Activated T-helper 17 cell treated with anti-CD3 and anti-CD28 coated beads, Interleukin-2, amount 50 U/mL, for 72 hours (primary cell): Measurements from ENCODE around the gene CLEC17A. TPM values are rescaled to one million over a fixed set of nuclear protein-coding genes. Genes with fewer than 3 reads are reported as not detected.
"Not testable (repeated sequence)": the region's sequence is repeated elsewhere in the genome, so short reads cannot be mapped to it uniquely, and the experiment has no call there.

Experiments
- ATAC-seq: fragments of 150-1000 bp; cut with Tn5 transposase; replicated peaks from 2 replicates; pipeline ENCODE4 v1.10.0; 2021; ENCODE audit warnings: mild to moderate bottlenecking, moderate library complexity
- H3K27ac Mint-ChIP-seq: one replicate; pipeline ENCODE4 v1.8.0; 2022; ENCODE audit warnings: mixed read lengths
- H3K27me3 Mint-ChIP-seq: one replicate; pipeline ENCODE4 v1.8.0; 2022; ENCODE audit warnings: mixed read lengths
- H3K36me3 Mint-ChIP-seq: one replicate; pipeline ENCODE4 v1.8.0; 2022; ENCODE audit warnings: low read depth, mild to moderate bottlenecking, mixed read lengths
- H3K4me1 Mint-ChIP-seq: one replicate; pipeline ENCODE4 v1.8.0; 2022; ENCODE audit warnings: mixed read lengths
- H3K4me3 Mint-ChIP-seq: one replicate; pipeline ENCODE4 v1.8.0; 2022; ENCODE audit warnings: mild to moderate bottlenecking, mixed read lengths
- H3K9me3 Mint-ChIP-seq: one replicate; pipeline ENCODE4 v1.8.0; 2022; ENCODE audit warnings: mixed read lengths
- total RNA-seq, 2 donors: library from RNA; stranded (reverse); gene quantifications; one replicate each; pipeline ENCODE4 v1.2.3, GENCODE V29; 2022

Gene CLEC17A
- total RNA-seq, 2 donors from 2014 or later: 0.78 to 2.0 TPM

DNA sequence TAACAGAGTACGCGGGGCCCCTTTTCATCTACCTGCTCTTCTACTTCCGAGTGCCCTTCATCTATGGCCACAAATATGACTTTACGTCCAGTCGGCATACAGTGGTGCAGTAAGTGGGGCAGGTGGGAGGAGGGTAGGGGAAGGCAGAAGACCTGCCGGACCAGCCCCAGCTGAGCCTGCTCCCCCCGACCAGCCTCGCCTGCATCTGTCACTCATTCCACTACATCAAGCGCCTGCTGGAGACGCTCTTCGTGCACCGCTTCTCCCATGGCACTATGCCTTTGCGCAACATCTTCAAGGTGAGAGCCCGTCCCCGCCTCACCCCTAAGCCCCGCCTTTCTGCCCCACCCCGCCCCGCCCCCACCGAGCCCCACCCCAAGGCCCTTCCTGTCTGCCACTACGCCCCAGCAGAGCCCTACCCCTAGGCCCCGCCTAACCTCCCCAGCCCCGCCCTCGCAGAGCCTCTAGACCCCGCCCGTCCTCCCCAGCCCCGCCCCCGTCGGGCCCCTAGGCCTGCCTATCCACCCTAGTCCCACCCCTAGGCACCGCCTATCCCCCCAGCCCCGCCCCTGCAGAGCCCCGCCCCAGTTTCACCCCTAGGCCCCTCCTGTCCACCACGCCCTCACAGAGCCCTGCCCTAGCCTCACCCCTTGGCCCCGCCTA, 18.8 kb upstream of the CLEC17A start:
- H3K4me1 Mint-ChIP-seq: peaks cover 5% of the 10 kb centered on the region
- H3K36me3 Mint-ChIP-seq: peaks cover 33% of the 10 kb centered on the region
- peak overlapping the region; percentile 65 for H3K27ac Mint-ChIP-seq
- H3K9me3 Mint-ChIP-seq: no peaks in the 10 kb centered on the region
- no peaks in the 10 kb centered on the region for H3K27me3 Mint-ChIP-seq
- no peak overlapping the region for H3K4me3 Mint-ChIP-seq
- peak; percentile 83 for ATAC-seq

DNA sequence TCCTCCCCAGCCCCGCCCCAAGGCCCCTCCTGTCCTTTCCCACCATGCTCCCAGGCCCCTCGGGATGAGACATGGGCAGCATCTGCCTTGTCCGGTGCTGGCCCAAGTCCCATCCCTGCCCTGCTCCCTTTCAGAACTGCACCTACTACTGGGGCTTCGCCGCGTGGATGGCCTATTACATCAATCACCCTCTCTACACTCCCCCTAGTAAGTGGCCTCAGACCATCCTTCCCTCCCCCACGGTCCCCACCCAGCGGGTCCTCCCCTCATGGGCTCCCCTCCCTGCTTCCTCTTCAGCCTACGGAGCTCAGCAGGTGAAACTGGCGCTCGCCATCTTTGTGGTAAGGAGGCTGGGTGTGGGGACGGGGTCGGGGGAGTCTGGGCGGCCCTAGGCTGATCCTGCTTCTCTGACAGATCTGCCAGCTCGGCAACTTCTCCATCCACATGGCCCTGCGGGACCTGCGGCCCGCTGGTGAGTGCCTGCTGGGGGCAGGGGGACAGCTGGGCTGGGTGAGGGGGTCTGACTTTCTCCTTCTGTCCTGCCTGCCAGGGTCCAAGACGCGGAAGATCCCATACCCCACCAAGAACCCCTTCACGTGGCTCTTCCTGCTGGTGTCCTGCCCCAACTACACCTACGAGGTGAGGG, 18.1 kb upstream of the CLEC17A start:
- not testable (repeated sequence) for H3K27ac Mint-ChIP-seq, H3K9me3 Mint-ChIP-seq, H3K4me3 Mint-ChIP-seq, H3K27me3 Mint-ChIP-seq
- peak; percentile 4 for ATAC-seq
- Mint-ChIP-seq H3K4me1 (peaks cover 11% of the 10 kb centered on the region), H3K36me3 (peaks cover 33% of the 10 kb centered on the region)

DNA sequence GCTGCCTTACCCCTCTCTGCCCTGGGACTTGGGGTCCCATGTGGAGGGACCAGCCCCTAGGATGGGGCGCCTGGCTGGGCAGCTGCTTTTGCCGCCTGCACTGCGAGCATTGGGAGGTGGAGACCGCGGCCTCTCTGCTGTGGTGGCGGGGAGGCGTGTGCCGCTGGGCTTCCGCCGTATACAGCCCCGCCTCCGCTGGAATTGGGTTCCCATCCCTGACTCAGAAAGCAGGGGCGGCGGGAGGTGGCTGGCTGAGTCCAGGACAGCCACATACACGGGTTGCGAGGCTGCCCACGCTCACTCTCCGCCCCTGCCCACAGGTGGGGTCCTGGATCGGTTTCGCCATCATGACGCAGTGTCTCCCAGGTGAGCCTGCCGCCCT, 17.6 kb upstream of the CLEC17A start:
- Mint-ChIP-seq H3K4me3 (no peak overlapping the region), H3K36me3 (peaks cover 33% of the 10 kb centered on the region), H3K27me3 (no peaks in the 10 kb centered on the region), H3K9me3 (no peaks in the 10 kb centered on the region), H3K27ac (no peak overlapping the region), H3K4me1 (peaks cover 11% of the 10 kb centered on the region)
- no peak for ATAC-seq

DNA sequence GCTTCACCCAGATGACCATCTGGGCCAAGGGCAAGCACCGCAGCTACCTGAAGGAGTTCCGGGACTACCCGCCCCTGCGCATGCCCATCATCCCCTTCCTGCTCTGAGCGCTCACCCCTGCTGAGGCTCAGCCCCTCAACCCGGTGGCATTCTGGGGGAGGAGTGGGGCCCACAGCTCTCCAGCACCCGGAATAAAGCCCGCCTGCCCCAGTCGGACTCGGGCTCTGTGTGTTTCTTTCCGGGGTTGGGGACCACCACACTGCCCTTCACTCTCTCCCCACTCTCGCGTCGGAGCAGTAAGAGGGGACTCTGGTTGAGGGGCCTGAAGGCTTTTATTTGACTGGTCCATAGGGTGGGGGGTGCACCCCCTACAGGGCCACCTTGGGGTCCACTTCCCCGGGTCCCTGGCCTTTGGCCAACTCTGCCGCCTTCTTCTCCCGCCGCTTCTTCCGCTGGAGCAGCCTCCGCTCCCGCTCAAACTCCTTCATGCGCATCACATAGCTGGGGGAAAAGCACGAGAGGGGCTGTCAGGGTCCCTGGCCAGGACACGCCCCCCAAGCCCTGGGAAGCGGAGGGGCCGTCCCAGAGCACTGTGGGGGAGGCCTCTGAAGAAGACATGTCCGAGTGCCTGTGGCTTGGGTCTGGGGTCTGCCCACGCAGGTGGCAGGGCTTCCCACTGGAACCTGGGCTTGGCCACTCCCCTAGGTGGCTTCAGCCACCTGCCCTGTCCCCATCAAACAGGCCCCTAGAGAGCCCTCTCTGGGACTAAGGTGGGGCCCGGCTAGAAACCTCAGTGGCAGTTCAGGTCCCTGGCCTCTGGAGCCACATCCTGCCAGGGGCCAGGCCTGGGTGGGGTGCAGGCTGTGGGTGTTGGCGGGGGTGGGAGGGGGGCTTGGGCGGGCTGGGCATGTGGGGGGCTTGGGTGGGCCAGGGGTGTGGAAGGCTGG, 16.8 kb upstream of the CLEC17A start:
- no peak overlapping the region for H3K4me3 Mint-ChIP-seq
- no peaks in the 10 kb centered on the region for H3K9me3 Mint-ChIP-seq
- H3K27me3 Mint-ChIP-seq: no peaks in the 10 kb centered on the region
- H3K36me3 Mint-ChIP-seq: peaks cover 33% of the 10 kb centered on the region
- no peak for ATAC-seq
- H3K4me1 Mint-ChIP-seq: peaks cover 11% of the 10 kb centered on the region
- H3K27ac Mint-ChIP-seq: no peak overlapping the region

DNA sequence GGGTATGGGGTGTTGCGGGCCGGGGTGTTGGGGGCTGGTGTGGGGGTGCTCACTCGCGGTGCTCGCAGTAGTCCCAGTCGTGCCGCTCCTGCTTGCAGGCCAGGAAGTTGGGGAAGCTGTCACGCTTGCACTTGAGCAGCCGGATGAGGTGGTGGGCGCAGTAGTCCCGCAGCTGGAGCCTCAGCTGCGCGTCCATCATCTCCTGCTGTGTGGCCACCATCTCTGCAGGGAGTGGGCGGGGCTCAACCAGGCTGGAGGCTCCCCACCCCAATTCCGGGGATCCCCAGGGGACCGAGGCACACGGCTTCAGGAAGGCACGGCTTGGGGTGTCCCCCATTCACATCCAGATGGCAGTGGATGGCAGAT, 16.2 kb upstream of the CLEC17A start:
- Mint-ChIP-seq H3K4me1 (peaks cover 11% of the 10 kb centered on the region), H3K36me3 (peaks cover 37% of the 10 kb centered on the region), H3K27ac (no peak overlapping the region), H3K4me3 (no peak overlapping the region), H3K9me3 (no peaks in the 10 kb centered on the region), H3K27me3 (no peaks in the 10 kb centered on the region)
- no peak for ATAC-seq

DNA sequence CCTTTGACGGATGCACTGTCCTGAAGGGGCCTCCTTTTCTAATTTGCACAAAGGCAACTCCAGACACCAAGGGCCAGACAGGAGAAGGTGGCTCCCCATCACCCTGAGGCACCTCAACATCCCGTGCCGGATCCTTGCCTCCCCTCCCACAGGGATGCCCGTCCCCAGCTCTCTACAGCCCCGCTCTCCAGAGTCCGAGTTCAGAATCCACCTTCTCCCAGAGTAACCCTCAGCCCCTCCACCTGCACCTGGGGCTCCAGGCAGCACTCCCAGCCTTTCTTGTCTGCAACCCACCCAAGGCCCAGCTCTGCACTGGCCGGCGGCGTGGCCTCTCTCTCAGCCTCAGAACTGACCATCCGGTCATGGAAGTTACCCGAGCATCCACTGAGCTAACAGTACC, 15.8 kb upstream of the CLEC17A start:
- no peaks in the 10 kb centered on the region for H3K27me3 Mint-ChIP-seq
- ATAC-seq: no peak
- H3K4me3 Mint-ChIP-seq: no peak overlapping the region
- peak overlapping the region; percentile 13 for H3K27ac Mint-ChIP-seq
- peaks cover 11% of the 10 kb centered on the region for H3K4me1 Mint-ChIP-seq
- H3K9me3 Mint-ChIP-seq: no peaks in the 10 kb centered on the region
- H3K36me3 Mint-ChIP-seq: peaks cover 39% of the 10 kb centered on the region

DNA sequence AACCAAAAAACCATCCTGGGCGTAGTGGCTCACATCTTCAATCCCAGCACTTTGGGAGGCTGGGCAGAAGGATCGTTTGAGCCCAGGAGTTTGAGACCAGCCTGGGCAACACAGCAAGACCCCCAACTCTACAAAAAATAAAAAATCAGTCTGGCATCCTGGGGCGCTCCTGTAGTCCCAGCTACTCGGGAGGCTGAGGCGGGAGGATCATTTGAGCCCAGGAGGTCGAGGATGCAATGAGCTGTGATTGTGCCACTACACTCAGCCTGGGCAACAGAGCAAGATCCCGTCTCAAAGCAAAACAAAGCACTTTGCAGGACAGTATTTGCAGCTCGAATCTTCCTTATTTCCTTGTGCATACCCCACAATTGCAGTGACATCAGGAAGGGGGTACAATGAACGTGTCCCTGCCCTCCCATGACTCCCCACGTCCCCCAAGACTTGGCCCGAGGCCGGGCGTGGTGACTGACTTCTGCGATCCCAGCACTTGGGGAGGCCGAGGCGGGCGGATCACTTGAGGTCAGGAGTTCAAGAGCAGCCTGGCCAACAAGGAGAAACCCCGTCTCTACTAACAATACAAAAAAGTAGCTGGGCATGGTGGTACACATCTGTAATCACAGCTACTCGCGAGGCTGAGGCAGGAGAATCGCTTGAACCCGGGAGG, 11.9 kb upstream of the CLEC17A start:
- Mint-ChIP-seq H3K36me3 (peaks cover 29% of the 10 kb centered on the region), H3K9me3 (no peaks in the 10 kb centered on the region), H3K27me3 (no peaks in the 10 kb centered on the region), H3K4me1 (peaks cover 17% of the 10 kb centered on the region), H3K27ac (peak overlapping the region; percentile 91), H3K4me3 (peak overlapping the region; percentile 94)
- ATAC-seq: no peak

DNA sequence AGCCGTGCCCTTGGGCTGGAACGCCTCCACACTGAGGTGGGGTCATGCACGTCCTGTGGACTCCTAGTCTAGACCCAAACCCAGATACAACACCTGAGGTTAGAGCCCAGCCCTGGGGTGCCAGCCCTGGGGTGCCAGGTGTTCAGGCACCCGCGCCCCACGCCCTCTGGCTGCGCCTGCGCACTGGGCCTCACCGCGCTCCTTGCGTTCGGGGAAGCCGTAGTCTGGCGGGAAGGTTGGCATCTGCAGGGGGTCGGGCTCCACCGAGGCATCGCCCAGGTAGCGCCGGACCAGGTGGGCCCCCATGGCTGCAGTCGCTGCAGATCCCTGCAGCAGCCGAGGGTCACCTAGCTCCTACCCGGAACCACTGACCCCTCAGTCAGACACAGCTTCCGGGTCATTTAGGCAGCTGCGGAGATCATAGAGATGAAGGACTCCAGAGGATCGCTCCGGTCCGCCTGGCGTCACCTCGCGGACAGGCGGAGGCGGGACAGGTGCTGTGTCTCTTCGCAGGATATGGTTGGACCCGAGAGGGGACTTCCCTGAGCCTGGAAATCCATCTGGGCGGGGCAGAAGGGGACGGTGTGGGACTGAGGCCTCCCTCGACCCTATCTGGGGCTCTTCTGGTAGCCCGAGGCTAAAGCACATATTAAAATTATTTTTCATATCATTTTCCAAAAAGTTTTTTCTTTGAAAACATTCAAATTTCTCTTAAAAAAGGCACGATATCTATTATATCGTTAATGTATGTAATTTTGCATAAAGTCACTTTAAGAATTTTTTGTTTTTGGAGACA, 11.0 kb upstream of the CLEC17A start, which contains the start of gene NDUFB7:
NDUFB7 (minus strand) TSS at position 372 of the 796 bp plus-strand sequence; CDS start at position 306, 66 bp downstream.
- Mint-ChIP-seq H3K27ac (peak within 1 kb of the TSS; percentile 91), H3K4me1 (peaks cover 17% of the 10 kb centered on the region), H3K9me3 (no peaks in the 10 kb centered on the region), H3K4me3 (peak within 1 kb of the TSS; percentile 94), H3K36me3 (peaks cover 26% of the 10 kb centered on the region), H3K27me3 (no peaks in the 10 kb centered on the region)
- ATAC-seq: peak; percentile 96

DNA sequence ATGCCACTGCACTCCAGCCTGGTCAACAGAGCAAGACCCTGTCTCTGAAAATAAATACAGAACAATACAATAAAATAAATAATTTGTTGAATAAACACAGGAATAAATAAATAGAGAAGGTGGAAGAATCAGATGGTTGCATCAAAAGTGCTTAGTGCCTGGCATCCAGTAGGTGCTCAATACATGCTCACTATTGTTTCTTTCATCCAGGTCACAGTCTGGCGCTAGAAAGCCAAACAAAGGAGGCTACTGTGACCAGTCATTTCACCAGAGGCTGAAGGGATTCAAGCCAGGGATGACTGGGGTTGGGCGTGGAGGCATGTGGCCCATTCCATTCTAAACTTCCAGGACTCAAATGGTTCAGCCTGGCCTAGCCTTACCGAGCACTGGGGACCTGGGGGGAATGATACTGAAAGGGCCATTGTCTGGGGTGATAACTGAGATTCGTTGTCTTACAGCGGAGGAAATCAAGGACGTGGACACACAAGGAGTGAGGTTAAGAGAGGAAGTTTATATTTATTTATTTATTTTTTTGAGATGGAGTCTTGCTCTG, 7.4 kb upstream of the CLEC17A start:
- ATAC-seq: no peak
- no peaks in the 10 kb centered on the region for H3K9me3 Mint-ChIP-seq
- H3K36me3 Mint-ChIP-seq: peaks cover 6% of the 10 kb centered on the region
- no peak overlapping the region for H3K4me3 Mint-ChIP-seq
- peaks cover 14% of the 10 kb centered on the region for H3K4me1 Mint-ChIP-seq
- no peak overlapping the region for H3K27ac Mint-ChIP-seq
- H3K27me3 Mint-ChIP-seq: no peaks in the 10 kb centered on the region

DNA sequence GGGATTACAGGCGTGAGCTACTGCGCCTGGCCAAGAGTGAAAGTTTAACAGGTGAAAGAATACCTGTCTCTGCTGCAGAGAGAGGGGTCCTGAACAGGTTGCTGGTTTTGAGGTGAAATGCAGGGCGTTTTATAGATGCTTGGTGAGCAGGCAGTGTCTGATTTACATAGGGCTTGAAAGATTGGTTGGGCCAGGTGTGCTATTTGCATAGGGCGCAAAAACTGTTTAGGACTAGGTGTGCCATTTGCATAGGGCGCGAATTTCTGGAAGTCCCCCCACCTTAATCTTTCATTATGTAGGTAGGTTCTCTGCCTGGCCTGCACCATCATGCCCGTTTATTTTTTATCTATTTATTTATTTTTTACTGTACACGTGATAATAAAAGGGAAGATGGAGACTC, 6.5 kb upstream of the CLEC17A start:
- H3K27ac Mint-ChIP-seq: no peak overlapping the region
- peaks cover 6% of the 10 kb centered on the region for H3K36me3 Mint-ChIP-seq
- H3K9me3 Mint-ChIP-seq: no peaks in the 10 kb centered on the region
- no peak for ATAC-seq
- no peak overlapping the region for H3K4me3 Mint-ChIP-seq
- no peaks in the 10 kb centered on the region for H3K27me3 Mint-ChIP-seq
- H3K4me1 Mint-ChIP-seq: peaks cover 18% of the 10 kb centered on the region

DNA sequence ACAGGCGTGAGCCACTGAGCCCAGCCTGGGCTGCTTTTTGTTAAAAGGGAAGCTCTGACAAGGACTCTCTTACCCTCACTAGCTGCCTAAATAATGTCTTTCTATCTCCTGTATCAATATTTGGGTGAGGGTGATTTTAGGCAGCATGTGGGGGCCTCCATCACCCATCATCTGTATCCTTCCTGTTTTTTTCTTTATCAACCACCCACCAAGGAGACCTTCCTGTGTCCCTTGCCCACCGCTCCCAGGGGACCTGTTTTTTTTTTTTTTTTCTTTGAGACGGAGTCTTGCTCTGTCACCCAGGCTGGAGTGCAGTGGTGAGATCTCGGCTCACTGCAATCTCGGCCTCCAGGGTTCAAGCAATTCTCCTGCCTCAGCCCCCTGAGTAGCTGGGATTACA, 5.6 kb upstream of the CLEC17A start:
- H3K27ac Mint-ChIP-seq: no peak overlapping the region

DNA sequence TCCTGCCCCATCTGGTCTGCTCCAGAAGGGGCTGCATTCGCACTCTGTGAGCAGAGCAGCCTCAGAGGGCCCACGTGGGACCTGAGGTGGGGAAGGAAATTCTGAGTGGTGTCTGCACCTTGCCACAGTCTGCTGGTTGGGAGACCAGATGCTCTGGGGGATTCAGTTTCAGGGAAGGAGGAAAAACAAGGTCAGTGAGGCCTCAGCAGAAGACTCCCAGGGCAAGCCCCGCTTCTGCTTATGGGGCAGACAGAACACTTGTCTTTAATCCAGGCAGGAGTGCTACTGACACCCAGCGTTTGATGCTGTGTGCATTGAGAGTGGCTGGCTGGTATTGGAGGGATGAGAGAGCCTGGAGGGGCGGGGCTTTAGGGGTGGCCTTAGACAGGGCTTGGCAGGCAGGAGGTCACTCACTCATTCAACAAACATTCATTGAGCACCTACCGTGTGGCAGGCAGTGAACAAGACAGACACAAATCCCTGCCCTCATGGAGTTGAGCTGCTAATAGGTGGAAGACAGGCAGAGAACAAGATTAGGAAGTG, 4.9 kb upstream of the CLEC17A start:
- peak overlapping the region; percentile 7 for H3K4me3 Mint-ChIP-seq
- no peaks in the 10 kb centered on the region for H3K27me3 Mint-ChIP-seq
- H3K9me3 Mint-ChIP-seq: no peaks in the 10 kb centered on the region
- peaks cover 18% of the 10 kb centered on the region for H3K4me1 Mint-ChIP-seq
- no peaks in the 10 kb centered on the region for H3K36me3 Mint-ChIP-seq
- ATAC-seq: no peak
- peak overlapping the region; percentile 31 for H3K27ac Mint-ChIP-seq

More for the DNA sequence above, 5.6 kb upstream of the CLEC17A start:
- H3K9me3 Mint-ChIP-seq: no peaks in the 10 kb centered on the region
- ATAC-seq: no peak
- H3K4me1 Mint-ChIP-seq: peaks cover 18% of the 10 kb centered on the region
- H3K4me3 Mint-ChIP-seq: no peak overlapping the region
- no peaks in the 10 kb centered on the region for H3K36me3 Mint-ChIP-seq
- H3K27me3 Mint-ChIP-seq: no peaks in the 10 kb centered on the region

DNA sequence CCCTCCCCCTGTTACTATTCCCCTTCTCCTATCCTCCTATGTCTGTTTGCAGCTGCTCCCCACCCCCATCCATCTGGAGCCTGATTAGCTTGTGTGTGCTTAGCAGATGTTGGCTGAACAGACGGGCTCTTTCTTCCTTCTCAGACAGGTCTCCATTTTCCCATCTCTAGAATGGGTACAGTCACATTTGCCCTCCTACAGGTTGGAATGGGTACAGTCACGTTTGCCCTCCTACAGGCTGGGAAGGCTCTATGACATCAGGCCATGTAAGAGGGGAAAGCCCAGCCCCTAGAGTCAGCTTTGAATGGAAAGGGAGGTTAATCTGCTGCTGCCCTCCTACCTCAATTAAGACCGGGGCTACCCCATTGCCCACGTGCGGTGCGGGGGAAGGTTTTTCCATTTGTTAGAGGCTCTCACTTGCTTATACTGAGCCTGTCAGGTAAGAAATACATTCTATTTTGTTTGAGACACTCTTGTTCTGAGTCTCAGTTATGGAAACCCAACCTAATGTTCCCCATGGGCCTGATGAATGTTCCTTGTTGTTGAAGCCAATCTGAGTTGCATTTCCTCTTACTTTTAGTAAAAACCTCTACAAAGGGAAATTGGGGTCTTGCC, 2.2 kb upstream of the CLEC17A start:
- ATAC-seq: peak; percentile 63

More for the DNA sequence above, 2.2 kb upstream of the CLEC17A start:
- H3K4me3 Mint-ChIP-seq: peak overlapping the region; percentile 61
- no peaks in the 10 kb centered on the region for H3K9me3 Mint-ChIP-seq
- peaks cover 12% of the 10 kb centered on the region for H3K4me1 Mint-ChIP-seq
- peak overlapping the region; percentile 91 for H3K27ac Mint-ChIP-seq
- H3K27me3 Mint-ChIP-seq: no peaks in the 10 kb centered on the region
- no peaks in the 10 kb centered on the region for H3K36me3 Mint-ChIP-seq
